Naive B cell (primary cell): ENCODE data around the gene USP11. TPM values are rescaled to one million over a fixed set of nuclear protein-coding genes. Genes with fewer than 3 reads are reported as not detected.

Experiments
- ATAC-seq, 2 donors: fragments of 150-1000 bp; cut with Tn5 transposase; 2 replicates each; pipeline ENCODE4 v1.10.0; 2021; ENCODE audit warnings: low read depth in 2 of 2, mild to moderate bottlenecking in 2 of 2, moderate library complexity in 2 of 2
- DNase-seq: peaks from one replicate; pipeline ENCODE4 v3.0.0; 2022
- H3K27ac Mint-ChIP-seq, 6 donors: one replicate each; pipeline ENCODE4 v1.8.0; 2020 to 2022; ENCODE audit warnings: mild to moderate bottlenecking in 6 of 6, mixed read lengths in 6 of 6, moderate library complexity in 5 of 6, inconsistent platforms in 2 of 6
- H3K27me3 Mint-ChIP-seq, 3 donors: one replicate each; pipeline ENCODE4 v1.8.0; 2021 to 2022; ENCODE audit warnings: mixed read lengths in 3 of 3, mild to moderate bottlenecking in 1 of 3
- H3K36me3 Mint-ChIP-seq, 2 donors: one replicate each; pipeline ENCODE4 v1.8.0; 2020 to 2022; ENCODE audit warnings: mixed read lengths in 2 of 2, inconsistent platforms in 1 of 2, mild to moderate bottlenecking in 1 of 2
- H3K4me1 Mint-ChIP-seq, 3 donors: one replicate each; pipeline ENCODE4 v1.8.0; 2020 to 2022; ENCODE audit warnings: mixed read lengths in 3 of 3, inconsistent platforms in 1 of 3, mild to moderate bottlenecking in 1 of 3, moderate library complexity in 1 of 3
- H3K4me3 Mint-ChIP-seq, 8 donors: one replicate each; pipeline ENCODE4 v1.8.0; 2020 to 2022; ENCODE audit warnings: mild to moderate bottlenecking in 8 of 8, mixed read lengths in 8 of 8, moderate library complexity in 8 of 8, inconsistent platforms in 2 of 8
- H3K9me3 Mint-ChIP-seq, 7 donors: one replicate each; pipeline ENCODE4 v1.8.0; 2020 to 2022; ENCODE audit warnings: mixed read lengths in 7 of 7, mild to moderate bottlenecking in 5 of 7, inconsistent platforms in 2 of 7, moderate library complexity in 1 of 7
- polyA plus RNA-seq, 6 donors: library from polyadenylated mRNA; unstranded; fragments of 300-500 nt; fragmentation: Illumina TruSeq; gene quantifications; one replicate each; pipeline ENCODE4 v1.2.3, GENCODE V29; 2021; ENCODE audit warnings: low read depth in 6 of 6

USP11 gene
- polyA plus RNA-seq, 6 donors from 2014 or later = 88.3 to 145 (median 98.7) TPM

GRCh38 chrX:47210661-47211425 is 22.0 kb upstream of the USP11 start:
- no peaks in the 10 kb centered on the region for H3K9me3 Mint-ChIP-seq
- H3K27ac Mint-ChIP-seq = peak overlapping the region in 1 of 6 donors; percentile 4
- peaks cover 0 to 18% (median 7%) of the 10 kb centered on the region in 3 donors for H3K4me1 Mint-ChIP-seq
- no peak overlapping the region for H3K4me3 Mint-ChIP-seq
- ATAC-seq (no peak), DNase-seq (no peak)
- H3K27me3 Mint-ChIP-seq = no peaks in the 10 kb centered on the region
- H3K36me3 Mint-ChIP-seq = peaks cover 31 to 53% of the 10 kb centered on the region in 2 donors

GRCh38 chrX:47212381-47213293 is 20.2 kb upstream of the USP11 start:
- no peaks in the 10 kb centered on the region for H3K9me3 Mint-ChIP-seq
- H3K36me3 Mint-ChIP-seq = peaks cover 20 to 51% of the 10 kb centered on the region in 2 donors
- DNase-seq = no peak
- H3K27me3 Mint-ChIP-seq = no peaks in the 10 kb centered on the region
- peak overlapping the region in 1 of 6 donors; percentile 56 for H3K27ac Mint-ChIP-seq
- ATAC-seq = no peak
- H3K4me3 Mint-ChIP-seq = no peak overlapping the region
- H3K4me1 Mint-ChIP-seq = peaks cover 15 to 28% (median 23%) of the 10 kb centered on the region in 3 donors

- peaks cover 20 to 51% of the 10 kb centered on the region in 2 donors for H3K36me3 Mint-ChIP-seq
- peaks cover 25 to 35% (median 30%) of the 10 kb centered on the region in 3 donors for H3K4me1 Mint-ChIP-seq
Measured at GRCh38 chrX:47214435-47215077, 18.3 kb upstream of the USP11 start.

GRCh38 chrX:47215291-47215900 is 17.4 kb upstream of the USP11 start:
- peaks cover 33 to 43% (median 38%) of the 10 kb centered on the region in 3 donors for H3K4me1 Mint-ChIP-seq
- peaks cover 20 to 51% of the 10 kb centered on the region in 2 donors for H3K36me3 Mint-ChIP-seq
- no peak overlapping the region for H3K4me3 Mint-ChIP-seq
- no peak for ATAC-seq
- no peaks in the 10 kb centered on the region for H3K27me3 Mint-ChIP-seq
- peak overlapping the region in 3 of 6 donors; percentile 20 to 98 (median 78) for H3K27ac Mint-ChIP-seq
- no peak for DNase-seq
- H3K9me3 Mint-ChIP-seq = no peaks in the 10 kb centered on the region

More at GRCh38 chrX:47214435-47215077, 18.3 kb upstream of the USP11 start:
- ATAC-seq (no peak), DNase-seq (no peak)
- no peak overlapping the region for H3K4me3 Mint-ChIP-seq
- H3K27me3 Mint-ChIP-seq = no peaks in the 10 kb centered on the region
- H3K27ac Mint-ChIP-seq = peak overlapping the region in 1 of 6 donors; percentile 55
- H3K9me3 Mint-ChIP-seq = no peaks in the 10 kb centered on the region

GRCh38 chrX:47216393-47216925 is 16.4 kb upstream of the USP11 start:
- H3K27ac Mint-ChIP-seq = peak overlapping the region; percentile 98 to 99 (median 99)
- peak overlapping the region in 7 of 8 donors; percentile 26 to 98 (median 92) for H3K4me3 Mint-ChIP-seq
- H3K36me3 Mint-ChIP-seq = peaks cover 16 to 43% of the 10 kb centered on the region in 2 donors
- no peaks in the 10 kb centered on the region for H3K9me3 Mint-ChIP-seq
- H3K4me1 Mint-ChIP-seq = peaks cover 39 to 47% (median 42%) of the 10 kb centered on the region in 3 donors
- DNase-seq (no peak), ATAC-seq (no peak)
- H3K27me3 Mint-ChIP-seq = no peaks in the 10 kb centered on the region

- H3K36me3 Mint-ChIP-seq = peaks cover 8 to 35% of the 10 kb centered on the region in 2 donors
- H3K4me3 Mint-ChIP-seq = peak overlapping the region; percentile 91 to 98 (median 94)
- ATAC-seq = no peak
- peaks cover 45 to 48% (median 47%) of the 10 kb centered on the region in 3 donors for H3K4me1 Mint-ChIP-seq
- H3K27me3 Mint-ChIP-seq = no peaks in the 10 kb centered on the region
- DNase-seq = no peak
- H3K27ac Mint-ChIP-seq = peak overlapping the region; percentile 98 to 99 (median 99)
- H3K9me3 Mint-ChIP-seq = no peaks in the 10 kb centered on the region
Measured at GRCh38 chrX:47217121-47217851, 15.5 kb upstream of the USP11 start.

- DNase-seq (peak; percentile 98), ATAC-seq (peak; percentile 74 to 76)
- H3K36me3 Mint-ChIP-seq = peaks cover 5 to 29% of the 10 kb centered on the region in 2 donors
- peak overlapping the region; percentile 98 to 99 (median 99) for H3K27ac Mint-ChIP-seq
- no peaks in the 10 kb centered on the region for H3K27me3 Mint-ChIP-seq
- H3K4me1 Mint-ChIP-seq = peaks cover 46 to 49% (median 48%) of the 10 kb centered on the region in 3 donors
- no peaks in the 10 kb centered on the region for H3K9me3 Mint-ChIP-seq
- peak overlapping the region; percentile 91 to 98 (median 94) for H3K4me3 Mint-ChIP-seq
Measured at GRCh38 chrX:47217852-47218279, 14.9 kb upstream of the USP11 start.

DNA sequence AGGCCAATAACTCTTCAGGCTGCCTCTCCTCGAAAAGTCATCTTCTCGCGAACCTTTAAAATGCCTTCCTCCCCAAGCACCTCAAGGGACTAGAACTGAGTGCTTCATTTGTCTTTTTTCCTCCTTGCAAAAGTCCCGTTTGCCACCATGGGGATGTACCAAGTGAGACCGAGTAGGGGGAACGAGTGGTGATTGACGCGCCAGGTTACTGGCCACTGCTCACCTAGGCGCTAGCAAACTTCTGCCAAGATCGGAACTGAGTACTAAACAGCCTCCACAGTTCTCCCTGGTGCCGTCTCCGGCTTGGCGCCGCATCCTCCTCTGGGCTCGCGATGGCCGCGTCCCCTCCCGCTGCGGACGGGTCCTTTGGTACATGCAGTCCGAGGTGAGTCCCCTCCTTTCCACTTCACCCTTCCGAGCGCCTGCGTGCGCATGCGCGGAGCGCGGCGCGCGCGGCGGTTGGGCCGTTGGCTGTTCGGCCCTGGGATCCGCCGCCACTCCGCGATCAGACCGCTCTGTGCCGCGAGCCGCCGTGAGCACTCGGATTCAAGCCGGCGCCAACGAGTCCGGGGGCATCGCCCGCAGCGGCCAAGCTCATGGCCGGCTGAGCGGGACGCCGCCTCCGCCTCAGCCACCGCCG is 14.4 kb upstream of the USP11 start, which contains the start of gene CDK16:
Gene CDK16 (plus strand): TSS at position 402 of the 640 bp plus-strand sequence. CDS start 4,877 bp downstream, outside the sequence.
- H3K36me3 Mint-ChIP-seq = peaks cover 0 to 29% of the 10 kb centered on the region in 2 donors
- DNase-seq = peak; percentile 90
- H3K27ac Mint-ChIP-seq = peak within 1 kb of the TSS; percentile 98 to 99 (median 99)

GRCh38 chrX:47218920-47219815 is 13.6 kb upstream of the USP11 start:
- ATAC-seq = no peak
- Mint-ChIP-seq H3K27ac (peak overlapping the region; percentile 84 to 98 (median 93)), H3K27me3 (no peaks in the 10 kb centered on the region), H3K4me1 (peaks cover 43 to 53% (median 49%) of the 10 kb centered on the region in 3 donors), H3K9me3 (no peaks in the 10 kb centered on the region), H3K4me3 (peak overlapping the region; percentile 91 to 98 (median 95)), H3K36me3 (peaks cover 0 to 30% of the 10 kb centered on the region in 2 donors)
- DNase-seq = peak; percentile 50

More for the DNA sequence above, 14.4 kb upstream of the USP11 start, which contains the start of gene CDK16:
- H3K9me3 Mint-ChIP-seq = no peaks in the 10 kb centered on the region
- H3K27me3 Mint-ChIP-seq = no peaks in the 10 kb centered on the region
- peak within 1 kb of the TSS; percentile 91 to 98 (median 95) for H3K4me3 Mint-ChIP-seq
- peak; percentile 45 to 46 for ATAC-seq
- H3K4me1 Mint-ChIP-seq = peaks cover 46 to 49% (median 48%) of the 10 kb centered on the region in 3 donors

- no peaks in the 10 kb centered on the region for H3K9me3 Mint-ChIP-seq
- peak overlapping the region in 1 of 8 donors; percentile 88 for H3K4me3 Mint-ChIP-seq
- H3K27me3 Mint-ChIP-seq = no peaks in the 10 kb centered on the region
- H3K4me1 Mint-ChIP-seq = peaks cover 37 to 47% (median 41%) of the 10 kb centered on the region in 3 donors
- ATAC-seq (no peak), DNase-seq (no peak)
- H3K27ac Mint-ChIP-seq = peak overlapping the region in 2 of 6 donors; percentile 0 to 84
- H3K36me3 Mint-ChIP-seq = peaks cover 15 to 38% of the 10 kb centered on the region in 2 donors
Measured at GRCh38 chrX:47221756-47222155, 11.1 kb upstream of the USP11 start.
